Raji (cell line): ENCODE measurements around the gene RGS13.

Experiments
- POLR2A ChIP-seq: IDR thresholded peaks from 2 replicates; pipeline ENCODE4 v1.6.1; 2011; ENCODE audit warnings: low read depth, low read length, control low read depth; ENCODE audit not compliant: insufficient read depth

Gene RGS13

GRCh38 chr1:192697771-192698170 lies 61.8 kb downstream of the RGS13 start:
- no peak for TF ChIP-seq POLR2A

GRCh38 chr1:192698731-192699130 lies 62.8 kb downstream of the RGS13 start:
- TF ChIP-seq POLR2A, result no peak

DNA sequence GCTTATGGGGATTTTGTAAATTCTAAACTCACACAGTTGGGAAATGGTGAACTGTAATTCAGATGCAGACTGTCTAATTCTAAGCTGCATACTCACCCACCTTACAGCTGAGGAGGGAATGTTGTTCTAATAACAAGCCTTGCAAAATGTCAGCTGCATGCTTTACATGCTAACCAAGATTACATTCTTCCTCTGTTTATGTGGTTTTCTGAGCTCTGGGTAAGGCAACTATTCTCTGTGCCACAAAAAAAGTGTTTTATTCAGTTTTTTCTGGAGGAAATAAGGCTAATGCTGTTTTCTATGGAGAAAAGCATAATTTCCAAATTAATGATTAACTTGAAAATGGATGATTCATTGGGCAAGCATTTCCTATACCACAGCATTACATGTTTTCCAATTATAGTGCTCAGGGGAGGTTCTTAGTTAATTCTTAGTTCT lies 64.9 kb downstream of the RGS13 start:
- TF ChIP-seq POLR2A, result no peak

DNA sequence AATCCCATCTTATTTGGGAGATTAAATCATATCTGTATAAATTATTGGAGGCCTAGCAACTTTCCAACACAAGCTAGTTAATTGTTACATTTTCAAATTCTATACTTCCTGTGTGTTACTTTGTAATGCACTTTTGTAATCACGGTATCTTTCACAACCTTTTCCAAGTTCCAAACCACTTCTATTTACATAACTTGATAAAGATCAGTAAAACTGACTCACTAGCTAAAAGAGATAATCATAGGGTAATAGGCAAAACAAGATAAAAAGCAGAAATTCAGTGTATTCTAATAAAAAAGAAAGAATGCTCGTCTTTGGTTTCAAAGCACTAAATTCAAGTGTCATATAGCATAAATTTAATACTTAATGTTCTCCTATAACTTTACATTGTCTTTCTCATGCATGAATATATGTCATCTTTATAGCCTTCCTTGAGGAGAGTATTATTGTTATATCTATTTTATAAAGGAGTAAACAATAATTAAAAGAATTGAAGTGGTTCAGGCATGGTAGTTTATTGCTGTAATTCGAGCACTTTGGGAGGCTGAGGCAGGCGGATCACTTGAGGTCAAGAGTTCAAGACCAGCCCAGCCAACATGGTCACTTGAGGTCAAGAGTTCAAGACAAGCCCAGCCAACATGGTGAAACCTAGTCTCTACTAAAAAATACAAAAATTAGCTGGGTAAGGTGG lies 66.4 kb downstream of the RGS13 start:
- no peak for TF ChIP-seq POLR2A

- no peak for TF ChIP-seq POLR2A
These were observed 67.6 kb downstream of the RGS13 start for GRCh38 chr1:192703283-192704206.

DNA sequence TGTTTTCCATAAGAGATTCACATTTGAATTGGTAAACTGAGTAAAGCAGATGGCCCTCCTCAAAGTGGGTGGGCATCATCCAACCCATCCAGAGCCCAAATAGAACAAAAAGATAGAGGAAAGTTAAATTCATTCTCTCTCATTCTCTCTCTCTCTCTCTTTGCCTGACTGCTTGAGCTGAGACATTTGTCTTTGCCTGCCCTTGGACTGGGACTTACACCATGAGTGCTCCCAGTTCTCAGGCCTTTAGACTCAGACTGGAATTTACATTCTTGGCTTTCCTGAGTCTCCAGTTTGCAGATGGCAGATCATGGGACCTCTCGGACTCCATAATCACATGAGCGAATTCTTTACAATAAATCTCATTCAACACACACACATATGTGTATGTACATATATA lies 69.6 kb downstream of the RGS13 start:
- TF ChIP-seq POLR2A, result no peak

DNA sequence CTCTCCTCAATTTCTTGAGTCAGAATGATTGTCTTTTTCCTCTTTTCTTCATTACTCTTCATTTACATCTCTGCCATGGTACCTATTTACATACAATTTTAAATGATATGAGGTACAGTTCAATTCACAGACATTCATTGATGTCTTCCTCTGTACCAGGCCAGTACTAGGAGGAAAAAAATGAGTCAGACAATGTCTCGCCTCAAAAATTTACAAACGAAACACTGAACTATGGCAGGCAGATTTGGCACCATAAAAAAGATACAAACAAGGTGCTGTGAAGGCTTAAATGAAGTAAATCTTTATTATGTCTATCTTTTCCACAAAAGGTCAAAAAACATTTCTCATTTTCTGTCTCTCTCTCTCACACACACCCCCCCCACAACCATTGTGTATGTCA lies 71.0 kb downstream of the RGS13 start:
- no peak for TF ChIP-seq POLR2A

GRCh38 chr1:192707978-192708547 lies 72.1 kb downstream of the RGS13 start:
- no peak for TF ChIP-seq POLR2A

DNA sequence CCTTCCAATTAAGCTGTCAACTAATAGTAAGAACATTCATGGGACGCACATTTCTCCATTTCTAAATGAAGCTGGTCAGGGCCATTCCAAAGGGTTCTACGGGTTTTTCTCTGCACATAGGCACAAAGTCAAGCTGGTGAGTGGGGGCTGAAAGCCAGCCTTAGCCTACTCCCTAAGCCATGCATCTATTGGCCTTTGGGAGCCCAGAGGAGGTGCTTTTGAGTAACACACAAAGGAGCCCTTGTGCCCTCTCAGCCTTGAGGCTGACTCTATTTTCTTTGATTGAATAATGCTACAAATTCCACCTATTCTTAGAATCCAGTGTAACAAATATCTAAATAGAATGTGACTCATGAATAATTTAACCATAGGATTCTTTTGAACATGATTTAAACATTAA lies 73.6 kb downstream of the RGS13 start:
- TF ChIP-seq POLR2A, result no peak
